ENCODE data around the gene SYCP2. TPM values are rescaled to one million over a fixed set of nuclear protein-coding genes. Genes with fewer than 3 reads are reported as not detected.

SYCP2 gene
- total and polyA plus RNA-seq, 2 of the 8 experiments (the other 6 are each of a cell fraction or from before 2014, with no cell fraction given), result 0.02 to 0.50 TPM

DNA sequence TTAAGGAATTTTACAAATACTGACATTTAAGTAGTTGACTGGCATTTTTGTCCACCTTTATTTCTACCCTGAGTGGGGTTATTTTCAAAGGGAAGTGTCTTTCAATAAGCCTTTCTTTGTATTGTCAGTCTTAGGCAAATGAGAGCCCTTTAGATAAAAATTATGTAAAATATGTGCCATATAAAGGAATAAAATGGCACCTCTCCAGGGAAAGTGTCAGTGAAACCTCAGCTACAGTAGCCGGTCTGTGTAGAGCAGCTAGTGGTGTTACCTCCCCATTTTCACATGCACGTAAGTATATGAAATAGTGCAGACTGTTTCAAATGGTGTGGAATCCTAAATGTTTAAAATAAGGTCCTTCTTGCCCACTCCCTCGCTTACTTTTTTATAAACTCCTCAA is 11.7 kb upstream of the SYCP2 start:
- Histone ChIP-seq H2AFZ (ENCODE audit: low read length) (no peak overlapping the region), H4K20me1 (replicated peaks in 1 of 2; ENCODE audit: control insufficient read depth in 1 of 2, insufficient read depth in 2 of 2, low read length in 2 of 2) (peaks cover 0 to 2% of the 10 kb centered on the region in 2 experiments), H3K23ac (ENCODE audit: insufficient read length) (no peak overlapping the region), H3K18ac (ENCODE audit: extremely low read depth, low read length) (no peak overlapping the region), H2BK15ac (ENCODE audit: low read length) (no peak overlapping the region), H4K91ac (replicated peaks; ENCODE audit: insufficient read length, low read length) (no peak overlapping the region), H3K4me2 (ENCODE audit: insufficient read depth in 1 of 2, low read depth in 2 of 2, low read length in 2 of 2) (0 out of 4 replicates have a peak overlapping the region, but pooled peaks of 1 of the 2 experiments have one; percentile 17), H3K27me3 (replicated peaks in 1 of 4; ENCODE audit: control insufficient read depth in 3 of 4, extremely low read depth in 1 of 4, insufficient read depth in 3 of 4, low read length in 3 of 4) (no peaks in the 10 kb centered on the region), H3K4me1 (replicated peaks in 1 of 4; ENCODE audit: control insufficient read depth in 3 of 4, insufficient read depth in 4 of 4, low read length in 3 of 4) (peaks cover 0 to 6% (median under 1%) of the 10 kb centered on the region in 4 experiments; a peak in 3 of 7 replicates), H3K79me2 (ENCODE audit: control insufficient read depth in 1 of 2, insufficient read depth in 2 of 2, low read length in 2 of 2) (peaks cover 0 to 9% of the 10 kb centered on the region in 2 experiments; a peak in 1 of 4 replicates), H2BK120ac (replicated peaks; ENCODE audit: low read depth, low read length) (no peak overlapping the region), H3K4ac (replicated peaks; ENCODE audit: insufficient read length, low read depth, low read length) (no peak overlapping the region), H2BK5ac (ENCODE audit: low read depth, low read length) (no peak overlapping the region), H2BK20ac (ENCODE audit: low read length) (no peak overlapping the region), H2BK12ac (ENCODE audit: low read depth, low read length) (no peak overlapping the region), H3K79me1 (ENCODE audit: low read depth, low read length) (no peaks in the 10 kb centered on the region), H3K27ac (ENCODE audit: low read depth, low read length) (no peak overlapping the region), H3K9me3 (ENCODE audit: insufficient read depth in 2 of 2, low read depth in 1 of 2, low read length in 1 of 2) (no peaks in the 10 kb centered on the region), H3K23me2 (ENCODE audit: low read depth, low read length) (peaks cover 7% of the 10 kb centered on the region), H4K5ac (ENCODE audit: insufficient read length, low read depth, low read length) (no peak overlapping the region), H3K9ac (replicated peaks in 1 of 4; ENCODE audit: extremely low read depth in 1 of 4, low read depth in 3 of 4, low read length in 3 of 4) (no peak overlapping the region), H3K14ac (ENCODE audit: insufficient read length) (no peak overlapping the region), H2AK5ac (ENCODE audit: low read depth, low read length) (no peak overlapping the region), H3K56ac (replicated peaks; ENCODE audit: insufficient read length, low read depth, low read length) (no peak overlapping the region), H3K36me3 (ENCODE audit: control insufficient read depth in 2 of 4, insufficient read depth in 4 of 4, low read length in 3 of 4) (peaks cover 0 to 17% (median 4%) of the 10 kb centered on the region in 4 experiments; a peak in 3 of 8 replicates), H3K4me3 (ENCODE audit: extremely low read depth in 1 of 4, insufficient read depth in 2 of 4, low read depth in 3 of 4, low read length in 4 of 4) (no peak overlapping the region), H4K8ac (ENCODE audit: extremely low read depth, insufficient read depth, low read length) (no peak overlapping the region)
- FAIRE-seq (no peak), DNase-seq (ENCODE audit: low read depth in 1 of 2, low spot score in 2 of 2) (no peak)
- POLR2A ChIA-PET (ENCODE audit: partially characterized antibody), result interaction anchor here (1.5 kb wide), 1 partner anchor 10 kb away, joined by 5 read pairs; no protein-coding TSS in a partner anchor
- CTCF ChIA-PET (ENCODE audit: partially characterized antibody), result interaction anchor here (0.8 to 4.0 kb wide), 7 partner anchors 10 to 266 kb away, joined by 3 to 23 read pairs (median 5); partner anchors contain the start of gene SYCP2
- WGBS, 2 experiments (ENCODE audit: extremely low coverage in 1 of 2, insufficient coverage in 1 of 2, insufficient read length in 1 of 2, insufficient replicate concordance in 2 of 2, low coverage in 1 of 2, low lambda C conversion rate in 2 of 2, missing lambda C conversion rate in 1 of 2), result 92% methylated on average over 3 of the region's 3 CpGs; no CpG with 5 or more reads in 1 of the 2 experiments
- TF ChIP-seq POLR2A (IDR thresholded peaks at IDR 0.05; ENCODE audit: control extremely low read depth in 1 of 2, low read depth in 2 of 2, low read length in 2 of 2) (no peak), CEBPB (IDR thresholded peaks at IDR 0.05; ENCODE audit: low read depth, low read length) (no peak), RFX5 (IDR thresholded peaks at IDR 0.05; ENCODE audit: borderline replicate concordance, low read depth, low read length) (no peak), TAF1 (IDR thresholded peaks at IDR 0.05; ENCODE audit: low read depth, low read length) (no peak), USF2 (IDR thresholded peaks at IDR 0.05; ENCODE audit: low read length) (no peak)

All from H1 (cell line).